ENCODE measurements around the gene ZBTB43.

ZBTB43 gene

DNA sequence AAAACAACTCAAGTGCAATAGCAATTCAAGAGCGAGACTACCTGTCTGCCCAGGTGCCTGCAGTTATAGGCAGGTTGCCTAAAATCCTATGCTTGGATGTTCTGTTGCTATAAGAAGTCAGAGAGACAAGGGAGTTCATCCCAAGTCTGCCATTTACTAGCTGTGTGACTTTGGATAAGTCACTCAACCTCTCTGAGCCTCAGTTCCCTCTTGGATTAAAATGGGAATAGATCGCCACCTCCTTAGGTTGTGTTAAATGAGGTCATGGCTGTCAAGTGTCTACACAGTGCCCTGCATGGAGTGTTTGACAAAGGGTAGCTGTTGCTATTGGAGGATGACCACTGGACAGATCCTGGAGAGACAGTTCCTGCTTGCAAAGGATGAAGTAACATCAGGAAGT is 54.3 kb downstream of the ZBTB43 start:
- no peak overlapping the region for H3K4me3 ChIP-seq (ENCODE audit: extremely low read depth, insufficient read depth, low read length, poor library complexity, severe bottlenecking)
- peaks cover 12% of the 10 kb centered on the region for H3K4me1 ChIP-seq (ENCODE audit: control insufficient read depth, insufficient read depth, low read length, poor library complexity, severe bottlenecking)
- 89 to 90% methylated on average over 2 of the region's 2 CpGs for WGBS, 2 experiments (ENCODE audit: insufficient coverage in 2 of 2)
- peaks cover 12% of the 10 kb centered on the region for H3K36me3 ChIP-seq (ENCODE audit: control insufficient read depth, insufficient read depth, low read length)
- no peaks in the 10 kb centered on the region for H3K9me3 ChIP-seq (ENCODE audit: control insufficient read depth, low read length)
- no peak overlapping the region for H3K27ac ChIP-seq (ENCODE audit: low read depth, low read length, severe bottlenecking)

DNA sequence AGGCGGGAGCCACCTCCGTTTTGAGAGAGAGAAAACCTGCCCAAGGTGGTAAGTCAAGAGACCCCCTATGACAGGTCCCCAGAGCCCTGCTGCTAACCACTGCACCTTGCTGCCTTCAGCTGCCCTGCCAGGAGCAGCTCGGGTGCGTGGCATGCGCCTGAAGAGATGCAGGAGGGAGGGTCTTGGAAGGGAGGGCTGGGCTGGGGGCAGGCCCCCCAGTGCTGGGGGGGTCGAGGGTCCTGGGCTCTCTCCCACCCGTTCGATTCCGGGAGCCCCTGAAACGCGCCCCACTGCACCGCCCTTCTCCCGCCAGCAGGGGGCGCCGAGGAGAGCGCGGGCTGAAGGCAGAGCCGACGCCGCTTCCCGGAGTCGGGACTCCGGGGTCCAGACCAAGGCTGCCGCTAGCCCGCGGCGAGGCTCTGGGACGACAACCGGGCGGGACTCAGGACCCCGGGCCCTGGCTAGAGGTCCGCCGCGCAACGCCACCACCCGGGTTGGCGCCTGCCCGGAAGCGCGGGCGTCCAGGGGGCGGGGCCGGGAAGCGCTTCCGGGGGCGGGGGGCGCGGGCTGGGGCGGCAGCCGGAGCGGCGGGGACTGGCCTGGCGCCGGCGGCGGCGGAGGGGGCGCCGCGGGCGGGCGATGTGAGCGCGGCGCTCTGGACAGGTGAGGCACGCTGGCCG is 55.4 kb downstream of the ZBTB43 start, which contains the start of gene ZBTB34:
Gene ZBTB34, plus strand, starts transcription at position 563 of the 680 bp plus-strand sequence. CDS start 18,761 bp downstream, outside the sequence.
- H3K4me3 ChIP-seq (ENCODE audit: extremely low read depth, insufficient read depth, low read length, poor library complexity, severe bottlenecking) = peak within 1 kb of the TSS; percentile 82
- peaks cover 23% of the 10 kb centered on the region for H3K36me3 ChIP-seq (ENCODE audit: control insufficient read depth, insufficient read depth, low read length)
- no peaks in the 10 kb centered on the region for H3K9me3 ChIP-seq (ENCODE audit: control insufficient read depth, low read length)
- H3K27ac ChIP-seq (ENCODE audit: low read depth, low read length, severe bottlenecking) = peak within 1 kb of the TSS; percentile 72
- peaks cover 12% of the 10 kb centered on the region for H3K4me1 ChIP-seq (ENCODE audit: control insufficient read depth, insufficient read depth, low read length, poor library complexity, severe bottlenecking)
- WGBS, 2 experiments (ENCODE audit: insufficient coverage in 2 of 2) = 1% methylated on average over 22 to 44 of the region's 67 CpGs

DNA sequence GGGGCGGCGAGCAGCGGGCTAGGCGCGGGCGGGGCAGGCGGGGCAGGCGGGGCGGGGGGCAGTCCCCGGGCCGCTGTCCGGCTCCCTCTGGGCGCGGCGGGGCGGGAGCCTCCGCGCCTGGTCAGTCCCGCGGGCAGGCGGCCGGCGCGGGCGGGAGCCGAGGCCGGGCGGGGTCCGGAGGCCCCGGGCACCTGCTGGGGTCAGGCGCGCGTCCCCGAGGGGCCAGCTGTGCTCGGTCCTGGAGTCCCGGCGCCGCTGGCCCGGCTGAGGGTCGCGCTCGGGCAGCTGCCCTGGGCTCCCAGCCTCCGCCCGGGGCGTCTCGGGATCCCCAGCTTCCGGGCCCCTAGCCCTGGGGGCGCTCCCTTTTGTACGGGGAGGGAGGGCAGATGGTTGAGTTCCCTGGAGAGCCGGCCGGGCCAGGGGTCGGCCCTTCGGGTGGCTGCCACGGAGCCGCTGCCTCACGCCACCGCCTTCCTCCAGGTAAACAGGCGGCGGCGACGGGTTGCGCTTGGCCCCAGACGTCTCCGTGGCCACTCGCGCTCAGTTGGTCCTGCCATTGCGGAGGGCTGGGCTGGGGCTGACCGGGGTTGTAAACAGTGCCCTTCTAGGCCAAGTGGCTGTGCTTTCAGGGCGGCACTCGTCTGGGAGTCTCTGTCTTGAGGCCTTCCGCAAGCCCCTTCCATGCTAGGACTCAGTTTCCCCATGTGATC is 56.1 kb downstream of the ZBTB43 start:
- peak overlapping the region; percentile 62 for H3K27ac ChIP-seq (ENCODE audit: low read depth, low read length, severe bottlenecking)
- no peaks in the 10 kb centered on the region for H3K9me3 ChIP-seq (ENCODE audit: control insufficient read depth, low read length)

DNA sequence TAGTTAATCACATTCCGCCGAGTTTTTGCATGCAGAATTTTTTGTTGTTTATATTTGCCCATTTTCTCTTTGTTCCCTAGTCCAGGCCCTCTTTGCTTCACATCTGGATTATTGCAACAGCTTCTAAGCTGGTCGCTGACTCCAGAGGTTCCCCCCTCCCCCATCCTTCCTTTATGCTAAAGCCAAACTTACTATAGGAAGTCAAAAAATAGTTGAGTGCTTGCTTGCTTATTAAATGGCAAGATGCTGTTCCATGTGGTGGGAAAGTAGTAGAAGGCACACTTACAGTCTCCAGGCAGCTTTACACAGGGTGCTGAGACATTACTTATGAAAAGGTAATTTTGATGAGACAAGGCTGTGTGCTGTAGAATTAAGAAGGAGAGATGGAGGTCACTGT is 56.9 kb downstream of the ZBTB43 start:
- peaks cover 36% of the 10 kb centered on the region for H3K36me3 ChIP-seq (ENCODE audit: control insufficient read depth, insufficient read depth, low read length)
- WGBS, 2 experiments (ENCODE audit: insufficient coverage in 2 of 2) = no CpG with 5 or more reads among the region's 3 CpGs
- H3K9me3 ChIP-seq (ENCODE audit: control insufficient read depth, low read length) = no peaks in the 10 kb centered on the region
- H3K4me3 ChIP-seq (ENCODE audit: extremely low read depth, insufficient read depth, low read length, poor library complexity, severe bottlenecking) = peak overlapping the region; percentile 82
- H3K27ac ChIP-seq (ENCODE audit: low read depth, low read length, severe bottlenecking) = peak overlapping the region; percentile 62
- H3K4me1 ChIP-seq (ENCODE audit: control insufficient read depth, insufficient read depth, low read length, poor library complexity, severe bottlenecking) = peaks cover 12% of the 10 kb centered on the region

More for the DNA sequence above, 56.1 kb downstream of the ZBTB43 start:
- H3K4me1 ChIP-seq (ENCODE audit: control insufficient read depth, insufficient read depth, low read length, poor library complexity, severe bottlenecking) = peaks cover 12% of the 10 kb centered on the region
- H3K36me3 ChIP-seq (ENCODE audit: control insufficient read depth, insufficient read depth, low read length) = peaks cover 28% of the 10 kb centered on the region
- WGBS, 2 experiments (ENCODE audit: insufficient coverage in 2 of 2) = 0 to 1% methylated on average over 44 to 61 of the region's 71 CpGs
- peak overlapping the region; percentile 82 for H3K4me3 ChIP-seq (ENCODE audit: extremely low read depth, insufficient read depth, low read length, poor library complexity, severe bottlenecking)

DNA sequence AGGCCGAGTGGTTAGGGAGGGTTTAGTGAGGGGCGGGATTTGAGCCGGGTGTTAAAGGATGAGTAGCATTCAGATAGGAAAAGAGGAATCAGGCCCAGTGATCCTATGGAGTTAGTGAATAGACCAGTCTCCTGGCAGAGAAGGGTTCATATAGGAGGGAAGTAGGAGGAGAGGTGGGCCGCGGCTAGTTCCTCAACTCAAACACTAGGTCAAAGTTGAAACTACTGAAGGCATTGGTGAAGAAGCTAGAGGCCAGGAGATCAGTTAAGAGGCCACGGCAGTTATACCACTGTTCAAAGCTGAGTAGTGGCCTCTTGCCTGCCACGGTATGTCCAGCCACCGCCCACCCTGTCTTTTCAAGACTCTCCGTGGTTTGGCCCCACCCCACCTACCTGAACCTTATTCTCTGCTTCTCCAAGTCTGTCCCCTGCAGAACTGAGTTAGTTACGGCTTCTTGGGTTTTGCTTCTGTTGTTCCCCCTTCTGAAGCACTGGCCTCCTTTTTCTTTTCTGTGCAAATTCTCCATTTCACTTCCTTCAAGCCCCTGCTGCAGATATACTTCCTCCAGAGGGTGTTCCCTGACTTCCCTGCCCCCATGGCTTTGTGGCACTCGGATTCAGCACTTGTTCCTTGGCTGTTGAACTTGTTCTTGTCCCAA is 57.4 kb downstream of the ZBTB43 start:
- WGBS, 2 experiments (ENCODE audit: insufficient coverage in 2 of 2) = 43% methylated on average over 9 to 10 of the region's 11 CpGs
- Histone ChIP-seq H3K27ac (ENCODE audit: low read depth, low read length, severe bottlenecking) (no peak overlapping the region), H3K9me3 (ENCODE audit: control insufficient read depth, low read length) (no peaks in the 10 kb centered on the region), H3K36me3 (ENCODE audit: control insufficient read depth, insufficient read depth, low read length) (peaks cover 38% of the 10 kb centered on the region), H3K4me1 (ENCODE audit: control insufficient read depth, insufficient read depth, low read length, poor library complexity, severe bottlenecking) (peaks cover 12% of the 10 kb centered on the region), H3K4me3 (ENCODE audit: extremely low read depth, insufficient read depth, low read length, poor library complexity, severe bottlenecking) (peak overlapping the region; percentile 82)

DNA sequence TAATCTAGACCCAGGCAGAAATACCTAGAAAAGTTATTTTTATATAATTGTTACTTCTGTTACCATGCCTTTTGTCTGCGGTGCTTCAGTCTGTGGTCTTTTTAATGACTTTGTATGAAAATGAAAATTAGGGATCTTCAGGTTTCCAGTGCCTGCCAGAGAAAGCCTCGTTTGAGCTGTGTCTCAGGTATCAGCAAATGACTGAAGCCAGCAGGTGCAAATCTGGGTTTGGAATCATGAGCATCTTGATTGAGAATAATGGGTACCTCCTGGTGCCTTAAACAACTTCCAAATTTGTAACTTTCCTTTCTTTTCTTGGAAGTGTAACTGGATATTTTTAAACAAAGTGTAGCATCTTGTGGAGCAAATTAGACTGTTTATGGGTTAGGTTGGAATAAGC is 59.9 kb downstream of the ZBTB43 start:
- Histone ChIP-seq H3K4me3 (ENCODE audit: extremely low read depth, insufficient read depth, low read length, poor library complexity, severe bottlenecking) (no peak overlapping the region), H3K4me1 (ENCODE audit: control insufficient read depth, insufficient read depth, low read length, poor library complexity, severe bottlenecking) (peaks cover 12% of the 10 kb centered on the region), H3K36me3 (ENCODE audit: control insufficient read depth, insufficient read depth, low read length) (peaks cover 55% of the 10 kb centered on the region), H3K9me3 (ENCODE audit: control insufficient read depth, low read length) (no peaks in the 10 kb centered on the region), H3K27ac (ENCODE audit: low read depth, low read length, severe bottlenecking) (no peak overlapping the region)
- WGBS, 2 experiments (ENCODE audit: insufficient coverage in 2 of 2) = 94 to 100% methylated on average over 1 to 2 of the region's 2 CpGs

DNA sequence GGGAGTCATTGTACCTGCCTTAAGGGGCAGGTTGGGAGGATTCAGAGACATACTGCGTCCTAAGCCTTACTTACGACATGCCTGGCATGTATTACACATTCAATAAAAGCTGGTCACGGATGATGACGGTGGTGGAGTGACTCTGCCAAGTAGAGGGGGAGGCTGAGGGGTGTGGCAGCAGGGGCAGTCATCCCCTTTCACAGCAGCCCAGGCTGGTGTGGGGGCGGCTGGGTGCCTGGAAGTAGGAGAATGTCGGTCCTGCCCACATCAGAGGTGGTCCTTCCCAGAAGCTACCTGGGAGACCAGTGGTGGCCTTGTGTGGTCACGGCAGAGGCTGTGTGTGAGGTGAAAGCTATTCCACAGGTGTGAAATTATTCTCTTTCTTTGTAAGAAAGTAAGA is 64.5 kb downstream of the ZBTB43 start:
- no peak overlapping the region for H3K4me3 ChIP-seq (ENCODE audit: extremely low read depth, insufficient read depth, low read length, poor library complexity, severe bottlenecking)
- H3K27ac ChIP-seq (ENCODE audit: low read depth, low read length, severe bottlenecking) = no peak overlapping the region
- 94 to 96% methylated on average over 5 to 6 of the region's 7 CpGs for WGBS, 2 experiments (ENCODE audit: insufficient coverage in 2 of 2)
- no peaks in the 10 kb centered on the region for H3K4me1 ChIP-seq (ENCODE audit: control insufficient read depth, insufficient read depth, low read length, poor library complexity, severe bottlenecking)
- peaks cover 67% of the 10 kb centered on the region for H3K36me3 ChIP-seq (ENCODE audit: control insufficient read depth, insufficient read depth, low read length)
- no peaks in the 10 kb centered on the region for H3K9me3 ChIP-seq (ENCODE audit: control insufficient read depth, low read length)

DNA sequence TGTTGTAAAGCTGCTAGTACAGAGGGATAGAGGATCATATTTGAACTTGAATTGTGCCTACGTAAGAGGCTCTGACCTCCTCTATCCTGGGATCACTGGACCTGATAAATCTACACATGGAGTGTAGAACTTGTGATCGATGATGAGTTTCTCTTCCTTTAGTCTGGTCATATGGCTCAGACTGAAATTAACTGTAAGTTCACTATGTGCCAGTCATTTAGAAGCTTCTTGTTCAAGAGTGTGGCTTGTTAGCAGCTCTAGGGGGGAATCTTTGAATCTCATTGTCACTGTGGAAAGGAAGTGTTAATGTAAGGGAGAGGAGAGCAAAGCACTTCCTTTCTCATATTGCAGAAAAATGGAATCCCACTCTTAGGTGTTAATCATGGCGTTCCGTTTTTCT is 67.7 kb downstream of the ZBTB43 start:
- H3K9me3 ChIP-seq (ENCODE audit: control insufficient read depth, low read length) = no peaks in the 10 kb centered on the region
- H3K4me1 ChIP-seq (ENCODE audit: control insufficient read depth, insufficient read depth, low read length, poor library complexity, severe bottlenecking) = no peaks in the 10 kb centered on the region
- peaks cover 45% of the 10 kb centered on the region for H3K36me3 ChIP-seq (ENCODE audit: control insufficient read depth, insufficient read depth, low read length)
- no peak overlapping the region for H3K27ac ChIP-seq (ENCODE audit: low read depth, low read length, severe bottlenecking)
- WGBS, 2 experiments (ENCODE audit: insufficient coverage in 2 of 2) = 93 to 100% methylated on average over 3 of the region's 4 CpGs
- no peak overlapping the region for H3K4me3 ChIP-seq (ENCODE audit: extremely low read depth, insufficient read depth, low read length, poor library complexity, severe bottlenecking)

DNA sequence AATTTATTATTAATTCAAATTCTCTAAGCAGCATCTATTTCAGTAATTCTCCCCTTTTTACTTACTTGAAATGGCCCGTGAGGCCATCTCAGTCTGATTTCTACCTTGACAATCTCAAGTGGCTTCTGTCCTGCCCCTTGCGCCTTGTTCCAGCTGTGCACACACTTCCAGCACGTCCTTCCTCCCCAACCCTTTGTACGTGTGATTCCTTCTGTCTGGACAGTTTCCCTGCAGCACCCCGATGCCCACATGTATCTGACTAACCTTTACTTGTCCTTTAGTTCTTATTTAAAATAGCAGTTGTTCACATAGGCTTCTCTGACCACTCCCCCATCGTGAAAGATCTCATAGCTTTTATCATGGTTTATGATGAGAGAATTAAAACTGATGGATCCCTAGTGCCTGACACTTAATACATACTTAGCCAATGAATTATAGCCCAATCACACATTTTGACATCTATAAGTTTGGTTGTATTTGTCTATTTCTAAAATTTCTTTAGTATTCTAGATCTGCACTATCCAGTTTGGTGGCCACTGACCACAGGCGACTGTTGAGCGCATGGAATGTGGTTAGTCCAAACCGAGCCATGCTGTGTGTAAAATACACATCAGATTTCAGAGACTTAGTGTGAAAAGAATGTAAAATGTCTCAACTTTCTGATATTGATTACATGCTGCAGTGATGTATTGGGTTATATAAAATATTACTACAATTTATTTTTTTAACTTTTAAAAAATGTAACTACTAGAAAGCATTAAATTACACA is 69.9 kb downstream of the ZBTB43 start:
- H3K4me3 ChIP-seq (ENCODE audit: extremely low read depth, insufficient read depth, low read length, poor library complexity, severe bottlenecking) = no peak overlapping the region
- H3K36me3 ChIP-seq (ENCODE audit: control insufficient read depth, insufficient read depth, low read length) = peaks cover 37% of the 10 kb centered on the region
- no peaks in the 10 kb centered on the region for H3K4me1 ChIP-seq (ENCODE audit: control insufficient read depth, insufficient read depth, low read length, poor library complexity, severe bottlenecking)
- WGBS, 2 experiments (ENCODE audit: insufficient coverage in 2 of 2) = 89 to 98% methylated on average over 5 to 8 of the region's 9 CpGs
- H3K9me3 ChIP-seq (ENCODE audit: control insufficient read depth, low read length) = no peaks in the 10 kb centered on the region
- H3K27ac ChIP-seq (ENCODE audit: low read depth, low read length, severe bottlenecking) = no peak overlapping the region

DNA sequence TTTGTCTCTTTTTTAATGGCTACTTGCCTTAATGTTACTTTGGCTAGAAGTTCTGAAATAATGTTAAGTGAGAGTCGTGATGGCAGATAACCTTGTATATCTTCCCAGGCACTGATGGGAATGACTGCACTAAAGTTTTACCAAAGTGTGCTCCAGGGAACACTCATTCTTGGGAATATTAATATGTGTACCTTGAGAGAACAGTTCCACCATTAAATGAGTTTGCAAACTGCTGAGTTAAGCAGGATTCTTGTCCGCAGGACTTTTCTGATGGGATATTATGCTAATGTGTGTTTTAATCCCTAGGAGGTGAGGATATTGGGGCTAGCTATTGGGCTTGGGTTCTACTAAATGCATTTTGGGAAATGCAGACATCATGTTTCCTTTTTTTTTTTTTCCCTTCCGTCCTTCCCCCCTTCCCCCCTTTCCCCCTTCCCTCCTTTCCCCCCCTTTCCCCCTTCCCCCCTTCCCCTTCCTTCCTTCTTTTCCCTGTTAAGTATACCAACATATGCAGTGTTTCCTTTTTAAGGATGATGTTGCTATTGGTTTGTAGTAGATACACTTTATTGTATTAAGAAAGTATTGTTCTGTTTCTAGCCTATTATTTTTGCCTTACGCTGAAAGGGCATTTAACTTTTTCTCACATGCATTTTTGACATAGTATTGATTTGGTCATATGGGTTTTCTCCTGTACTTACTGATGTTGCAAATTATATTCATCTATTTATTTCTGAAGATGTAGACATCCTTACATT is 71.1 kb downstream of the ZBTB43 start:
- H3K4me3 ChIP-seq (ENCODE audit: extremely low read depth, insufficient read depth, low read length, poor library complexity, severe bottlenecking) = no peak overlapping the region
- H3K4me1 ChIP-seq (ENCODE audit: control insufficient read depth, insufficient read depth, low read length, poor library complexity, severe bottlenecking) = no peaks in the 10 kb centered on the region
- no peaks in the 10 kb centered on the region for H3K9me3 ChIP-seq (ENCODE audit: control insufficient read depth, low read length)
- WGBS, 2 experiments (ENCODE audit: insufficient coverage in 2 of 2) = 94 to 100% methylated on average over 1 to 2 of the region's 4 CpGs
- H3K27ac ChIP-seq (ENCODE audit: low read depth, low read length, severe bottlenecking) = no peak overlapping the region
- peaks cover 47% of the 10 kb centered on the region for H3K36me3 ChIP-seq (ENCODE audit: control insufficient read depth, insufficient read depth, low read length)
